T-helper 2 cell treated with Interferon-gamma antibody and Interleukin-4, amounts not matched to agents 5 μg/mL and 100 μg/mL, for 36 hours (primary cell): ENCODE data around the gene HMCN2.

Source experiments
- DNase-seq: peaks from one replicate; pipeline ENCODE4 v3.0.0; 2021; ENCODE audit warnings: low spot score
- H3K27ac Mint-ChIP-seq: one replicate; pipeline ENCODE4 v1.8.0; 2021; ENCODE audit warnings: mild to moderate bottlenecking, mixed read lengths
- H3K27me3 Mint-ChIP-seq: one replicate; pipeline ENCODE4 v1.8.0; 2021; ENCODE audit warnings: low read depth, mixed read lengths
- H3K36me3 Mint-ChIP-seq: one replicate; pipeline ENCODE4 v1.8.0; 2021; ENCODE audit warnings: low read depth, mixed read lengths
- H3K4me1 Mint-ChIP-seq: one replicate; pipeline ENCODE4 v1.8.0; 2021; ENCODE audit warnings: low read depth, mixed read lengths
- H3K4me3 Mint-ChIP-seq: one replicate; pipeline ENCODE4 v1.8.0; 2022; ENCODE audit warnings: mild to moderate bottlenecking, moderate library complexity, mixed read lengths
- H3K9me3 Mint-ChIP-seq: one replicate; pipeline ENCODE4 v1.8.0; 2021; ENCODE audit warnings: mixed read lengths

The HMCN2 gene

GRCh38 chr9:130360672-130361071, 95.1 kb downstream of the HMCN2 start:
- Mint-ChIP-seq H3K27me3 (no peaks in the 10 kb centered on the region), H3K27ac (no peak overlapping the region), H3K36me3 (no peaks in the 10 kb centered on the region), H3K4me3 (no peak overlapping the region), H3K4me1 (no peaks in the 10 kb centered on the region), H3K9me3 (no peaks in the 10 kb centered on the region)
- DNase-seq: no peak

- Mint-ChIP-seq H3K4me1 (no peaks in the 10 kb centered on the region), H3K9me3 (peaks cover 4% of the 10 kb centered on the region), H3K27me3 (no peaks in the 10 kb centered on the region), H3K27ac (no peak overlapping the region), H3K36me3 (no peaks in the 10 kb centered on the region), H3K4me3 (no peak overlapping the region)
- no peak for DNase-seq
Measured at GRCh38 chr9:130361873-130362362, 96.4 kb downstream of the HMCN2 start.

GRCh38 chr9:130362691-130363090, 97.1 kb downstream of the HMCN2 start:
- DNase-seq: no peak
- no peak overlapping the region for H3K4me3 Mint-ChIP-seq
- H3K27me3 Mint-ChIP-seq: no peaks in the 10 kb centered on the region
- no peaks in the 10 kb centered on the region for H3K4me1 Mint-ChIP-seq
- H3K9me3 Mint-ChIP-seq: peaks cover 8% of the 10 kb centered on the region
- H3K36me3 Mint-ChIP-seq: no peaks in the 10 kb centered on the region
- no peak overlapping the region for H3K27ac Mint-ChIP-seq

GRCh38 chr9:130363755-130364404, 98.3 kb downstream of the HMCN2 start:
- Mint-ChIP-seq H3K4me3 (no peak overlapping the region), H3K9me3 (peaks cover 19% of the 10 kb centered on the region), H3K27ac (no peak overlapping the region), H3K36me3 (no peaks in the 10 kb centered on the region), H3K4me1 (peaks cover 3% of the 10 kb centered on the region), H3K27me3 (no peaks in the 10 kb centered on the region)
- no peak for DNase-seq

- H3K4me1 Mint-ChIP-seq: peaks cover 3% of the 10 kb centered on the region
- DNase-seq: no peak
- H3K27me3 Mint-ChIP-seq: no peaks in the 10 kb centered on the region
Measured at GRCh38 chr9:130364619-130365322, 99.2 kb downstream of the HMCN2 start.

GRCh38 chr9:130365323-130365721, 99.8 kb downstream of the HMCN2 start:
- H3K4me3 Mint-ChIP-seq: no peak overlapping the region
- H3K9me3 Mint-ChIP-seq: peaks cover 19% of the 10 kb centered on the region
- no peaks in the 10 kb centered on the region for H3K36me3 Mint-ChIP-seq
- H3K27ac Mint-ChIP-seq: no peak overlapping the region
- H3K27me3 Mint-ChIP-seq: no peaks in the 10 kb centered on the region
- H3K4me1 Mint-ChIP-seq: peaks cover 3% of the 10 kb centered on the region
- DNase-seq: no peak

More at GRCh38 chr9:130364619-130365322, 99.2 kb downstream of the HMCN2 start:
- H3K27ac Mint-ChIP-seq: no peak overlapping the region
- H3K36me3 Mint-ChIP-seq: no peaks in the 10 kb centered on the region
- no peak overlapping the region for H3K4me3 Mint-ChIP-seq
- peaks cover 19% of the 10 kb centered on the region for H3K9me3 Mint-ChIP-seq

- peaks cover 19% of the 10 kb centered on the region for H3K9me3 Mint-ChIP-seq
- DNase-seq: no peak
- no peak overlapping the region for H3K4me3 Mint-ChIP-seq
- peaks cover 3% of the 10 kb centered on the region for H3K4me1 Mint-ChIP-seq
- no peaks in the 10 kb centered on the region for H3K36me3 Mint-ChIP-seq
- H3K27me3 Mint-ChIP-seq: no peaks in the 10 kb centered on the region
- H3K27ac Mint-ChIP-seq: no peak overlapping the region
Measured at GRCh38 chr9:130366072-130366471, 100.5 kb downstream of the HMCN2 start.

GRCh38 chr9:130366888-130367550, 101.5 kb downstream of the HMCN2 start:
- no peaks in the 10 kb centered on the region for H3K36me3 Mint-ChIP-seq
- H3K9me3 Mint-ChIP-seq: peaks cover 19% of the 10 kb centered on the region

GRCh38 chr9:130368631-130369103, 103.1 kb downstream of the HMCN2 start:
- peak; percentile 12 for DNase-seq
- Mint-ChIP-seq H3K4me3 (no peak overlapping the region), H3K9me3 (peaks cover 19% of the 10 kb centered on the region), H3K4me1 (peaks cover 3% of the 10 kb centered on the region), H3K27ac (no peak overlapping the region), H3K36me3 (no peaks in the 10 kb centered on the region), H3K27me3 (no peaks in the 10 kb centered on the region)

More at GRCh38 chr9:130366888-130367550, 101.5 kb downstream of the HMCN2 start:
- Mint-ChIP-seq H3K4me3 (no peak overlapping the region), H3K4me1 (peaks cover 3% of the 10 kb centered on the region), H3K27ac (no peak overlapping the region), H3K27me3 (no peaks in the 10 kb centered on the region)
- no peak for DNase-seq

- H3K27ac Mint-ChIP-seq: no peak overlapping the region
- peaks cover 3% of the 10 kb centered on the region for H3K4me1 Mint-ChIP-seq
- H3K9me3 Mint-ChIP-seq: peaks cover 19% of the 10 kb centered on the region
Measured at GRCh38 chr9:130370226-130370625, 104.7 kb downstream of the HMCN2 start.

GRCh38 chr9:130371196-130371966, 105.8 kb downstream of the HMCN2 start:
- Mint-ChIP-seq H3K27me3 (no peaks in the 10 kb centered on the region), H3K36me3 (no peaks in the 10 kb centered on the region), H3K27ac (no peak overlapping the region), H3K4me3 (no peak overlapping the region), H3K4me1 (peaks cover 3% of the 10 kb centered on the region), H3K9me3 (peaks cover 19% of the 10 kb centered on the region)
- DNase-seq: no peak

More at GRCh38 chr9:130370226-130370625, 104.7 kb downstream of the HMCN2 start:
- no peak overlapping the region for H3K4me3 Mint-ChIP-seq
- no peak for DNase-seq
- no peaks in the 10 kb centered on the region for H3K36me3 Mint-ChIP-seq
- H3K27me3 Mint-ChIP-seq: no peaks in the 10 kb centered on the region

- peaks cover 3% of the 10 kb centered on the region for H3K4me1 Mint-ChIP-seq
- no peaks in the 10 kb centered on the region for H3K27me3 Mint-ChIP-seq
Measured at GRCh38 chr9:130372057-130372456, 106.5 kb downstream of the HMCN2 start.

GRCh38 chr9:130373679-130374325, 108.2 kb downstream of the HMCN2 start:
- Mint-ChIP-seq H3K4me1 (no peaks in the 10 kb centered on the region), H3K4me3 (no peak overlapping the region), H3K27me3 (no peaks in the 10 kb centered on the region), H3K9me3 (peaks cover under 1% of the 10 kb centered on the region), H3K36me3 (no peaks in the 10 kb centered on the region), H3K27ac (no peak overlapping the region)
- no peak for DNase-seq

More at GRCh38 chr9:130372057-130372456, 106.5 kb downstream of the HMCN2 start:
- Mint-ChIP-seq H3K4me3 (no peak overlapping the region), H3K27ac (no peak overlapping the region), H3K9me3 (peaks cover 14% of the 10 kb centered on the region), H3K36me3 (no peaks in the 10 kb centered on the region)
- DNase-seq: no peak
